ENCODE results near the gene TMIE. TPM values are rescaled to one million over a fixed set of nuclear protein-coding genes. Genes with fewer than 3 reads are reported as not detected.

Gene TMIE
- total RNA-seq, 1 donor from 2014 or later, result 0.48 TPM

Other genes with a start within 250 kb of the TMIE start
- 1.2 TPM for gene LTF, start 236.5 kb upstream of the TMIE start, total RNA-seq (ENCODE audit: insufficient read depth, low replicate concordance)
- 1.2 TPM for gene RTP3, start 203.4 kb upstream of the TMIE start, total RNA-seq (ENCODE audit: insufficient read depth, low replicate concordance)
- gene LRRC2, start 135.1 kb upstream of the TMIE start, total RNA-seq (ENCODE audit: insufficient read depth, low replicate concordance), result 1.9 TPM
- gene FAM240A, start 88.9 kb upstream of the TMIE start, total RNA-seq (ENCODE audit: insufficient read depth, low replicate concordance), result 0.24 TPM
- 8.7 TPM for gene ALS2CL, start 7.7 kb upstream of the TMIE start, total RNA-seq (ENCODE audit: insufficient read depth, low replicate concordance)
- not detected for gene PRSS50, start 16.5 kb downstream of the TMIE start, total RNA-seq (ENCODE audit: insufficient read depth, low replicate concordance)
- 2.9 TPM for gene MYL3, start 162.1 kb downstream of the TMIE start, total RNA-seq (ENCODE audit: insufficient read depth, low replicate concordance)
- gene PTH1R, start 176.3 kb downstream of the TMIE start, total RNA-seq (ENCODE audit: insufficient read depth, low replicate concordance), result 25.5 TPM

Measured in umbilical cord (tissue), 1 donor.